H1 (cell line): ENCODE data around the gene FAM53A. TPM values are rescaled to one million over a fixed set of nuclear protein-coding genes. Genes with fewer than 3 reads are reported as not detected.

Source experiments
- CTCF ChIA-PET: fragments of 300-600 bp; sonication (Branson Sonifier 250); formaldehyde crosslinking; loops from one replicate; lab custom pipeline; 2021; ENCODE audit not compliant: partially characterized antibody; lab: Charles Lee
- POLR2A ChIA-PET: fragments of 300-600 bp; sonication (Branson Sonifier 250); formaldehyde crosslinking; loops from one replicate; lab custom pipeline; 2021; ENCODE audit warnings: inconsistent platforms; ENCODE audit not compliant: partially characterized antibody; lab: Charles Lee
- DNase-seq, 2 experiments: peaks; one replicate each; pipeline versions ENCODE4 v3.0.0 to v3.0.0-alpha.2; 2010 to 2022; ENCODE audit warnings: low spot score in 2 of 2, low read depth in 1 of 2, mixed read lengths in 1 of 2
- FAIRE-seq: peaks from 2 replicates; lab custom pipeline; 2011; peaks lifted over from hg19 to GRCh38; lab: Jason Lieb, UNC
- H2AFZ ChIP-seq: 2 replicates; pipeline ENCODE4 v1.8.1; 2012; ENCODE audit warnings: low read length, inconsistent platforms
- H2AK5ac ChIP-seq: 2 replicates; pipeline ENCODE4 v1.6.1; 2013; ENCODE audit warnings: low read depth, low read length
- H2BK120ac ChIP-seq: replicated peaks from 2 replicates; pipeline ENCODE3; 2013; ENCODE audit warnings: low read depth, low read length, inconsistent platforms
- H2BK12ac ChIP-seq: 2 replicates; pipeline ENCODE4 v1.6.1; 2013; ENCODE audit warnings: low read depth, low read length
- H2BK15ac ChIP-seq: 2 replicates; pipeline ENCODE4 v1.6.1; 2013; ENCODE audit warnings: low read length
- H2BK20ac ChIP-seq: 2 replicates; pipeline ENCODE4 v1.6.1; 2013; ENCODE audit warnings: low read length
- H2BK5ac ChIP-seq: 2 replicates; pipeline ENCODE4 v1.6.1; 2013; ENCODE audit warnings: low read depth, low read length
- H3K14ac ChIP-seq: 2 replicates; pipeline ENCODE4 v1.6.1; 2013; ENCODE audit warnings: inconsistent platforms; ENCODE audit not compliant: insufficient read length
- H3K18ac ChIP-seq: 2 replicates; pipeline ENCODE4 v1.6.1; 2013; ENCODE audit warnings: low read length; ENCODE audit errors: extremely low read depth
- H3K23ac ChIP-seq: 2 replicates; pipeline ENCODE4 v1.6.1; 2013; ENCODE audit warnings: inconsistent platforms; ENCODE audit not compliant: insufficient read length
- H3K23me2 ChIP-seq: 2 replicates; pipeline ENCODE4 v1.6.1; 2013; ENCODE audit warnings: low read depth, low read length
- H3K27ac ChIP-seq: 2 replicates; pipeline ENCODE4 v1.6.1; 2011; ENCODE audit warnings: low read depth, low read length, inconsistent platforms
- H3K27me3 ChIP-seq, 4 experiments: replicated peaks in 1 of 4; 1 replicate in 1 of 4; 2 replicates in 3 of 4; pipeline versions ENCODE4 v1.6.1 to v1.8.1; 2011 to 2013; ENCODE audit warnings: low read length in 3 of 4, mild to moderate bottlenecking in 3 of 4, inconsistent platforms in 2 of 4, mixed read lengths in 2 of 4, moderate library complexity in 1 of 4; ENCODE audit not compliant: control insufficient read depth in 3 of 4, insufficient read depth in 3 of 4; ENCODE audit errors: extremely low read depth in 1 of 4
- H3K36me3 ChIP-seq, 4 experiments: 2 replicates each; pipeline versions ENCODE4 v1.6.1 to v1.8.1; 2011 to 2013; ENCODE audit warnings: mild to moderate bottlenecking in 4 of 4, low read length in 3 of 4, moderate library complexity in 2 of 4, control low read depth in 1 of 4, inconsistent platforms in 1 of 4; ENCODE audit not compliant: insufficient read depth in 4 of 4, control insufficient read depth in 2 of 4
- H3K4ac ChIP-seq: replicated peaks from 2 replicates; pipeline ENCODE3; 2013; ENCODE audit warnings: low read length, low read depth, mixed read lengths, inconsistent platforms; ENCODE audit not compliant: insufficient read length
- H3K4me1 ChIP-seq, 4 experiments: replicated peaks in 1 of 4; 1 replicate in 1 of 4; 2 replicates in 3 of 4; pipeline versions ENCODE4 v1.6.1 to v1.8.1; 2011 to 2013; ENCODE audit warnings: low read length in 3 of 4, inconsistent platforms in 2 of 4, mixed read lengths in 1 of 4; ENCODE audit not compliant: insufficient read depth in 4 of 4, control insufficient read depth in 3 of 4
- H3K4me2 ChIP-seq, 2 experiments: 2 replicates each; pipeline versions ENCODE4 v1.6.1 to v1.8.1; 2011 to 2013; ENCODE audit warnings: low read depth in 2 of 2, low read length in 2 of 2, control low read depth in 1 of 2, inconsistent platforms in 1 of 2, mild to moderate bottlenecking in 1 of 2; ENCODE audit not compliant: insufficient read depth in 1 of 2
- H3K4me3 ChIP-seq, 4 experiments: fragments of 200-600, 300-600 bp in 1 of 4; sonication (generic), shearing (Covaris generic), sonication (Bioruptor Twin) in 1 of 4; 2 replicates each; pipeline versions ENCODE4 v1.5.1 to v1.8.1; 2011 to 2016; ENCODE audit warnings: low read length in 4 of 4, low read depth in 3 of 4, control low read depth in 2 of 4, inconsistent platforms in 2 of 4, mild to moderate bottlenecking in 2 of 4, mixed read lengths in 1 of 4, moderate library complexity in 1 of 4; ENCODE audit not compliant: insufficient read depth in 2 of 4; ENCODE audit errors: extremely low read depth in 1 of 4
- H3K56ac ChIP-seq: replicated peaks from 2 replicates; pipeline ENCODE3; 2013; ENCODE audit warnings: low read depth, mild to moderate bottlenecking, mixed read lengths, low read length, inconsistent platforms; ENCODE audit not compliant: insufficient read length
- H3K79me1 ChIP-seq: 2 replicates; pipeline ENCODE4 v1.6.1; 2013; ENCODE audit warnings: low read depth, low read length, control low read depth
- H3K79me2 ChIP-seq, 2 experiments: 2 replicates each; pipeline versions ENCODE4 v1.6.1 to v1.8.1; 2012 to 2013; ENCODE audit warnings: low read length in 2 of 2, mild to moderate bottlenecking in 2 of 2, inconsistent platforms in 1 of 2; ENCODE audit not compliant: insufficient read depth in 2 of 2, control insufficient read depth in 1 of 2
- H3K9ac ChIP-seq, 4 experiments: replicated peaks in 1 of 4; 1 replicate in 1 of 4; 2 replicates in 3 of 4; pipeline versions ENCODE4 v1.6.1 to v1.8.1; 2011 to 2013; ENCODE audit warnings: low read depth in 3 of 4, low read length in 3 of 4, control low read depth in 2 of 4, mild to moderate bottlenecking in 2 of 4, moderate library complexity in 2 of 4, inconsistent platforms in 1 of 4; ENCODE audit errors: extremely low read depth in 1 of 4
- H3K9me3 ChIP-seq, 2 experiments: 2 replicates each; pipeline versions ENCODE4 v1.6.1 to v1.8.1; 2012 to 2013; ENCODE audit warnings: mild to moderate bottlenecking in 2 of 2, moderate library complexity in 2 of 2, control low read depth in 1 of 2, inconsistent platforms in 1 of 2, low read depth in 1 of 2, low read length in 1 of 2, mixed read lengths in 1 of 2; ENCODE audit not compliant: insufficient read depth in 2 of 2
- H4K20me1 ChIP-seq, 2 experiments: replicated peaks in 1 of 2; 2 replicates each; pipeline versions ENCODE3 to v1.8.1; 2011 to 2013; ENCODE audit warnings: inconsistent platforms in 2 of 2, low read length in 2 of 2, mild to moderate bottlenecking in 1 of 2; ENCODE audit not compliant: insufficient read depth in 2 of 2, control insufficient read depth in 1 of 2
- H4K5ac ChIP-seq: 2 replicates; pipeline ENCODE4 v1.6.1; 2013; ENCODE audit warnings: low read length, low read depth, mixed read lengths, inconsistent platforms; ENCODE audit not compliant: insufficient read length
- H4K8ac ChIP-seq: 2 replicates; pipeline ENCODE4 v1.8.0; 2013; ENCODE audit warnings: mild to moderate bottlenecking, moderate library complexity, low read length, inconsistent platforms; ENCODE audit not compliant: insufficient read depth; ENCODE audit errors: extremely low read depth
- H4K91ac ChIP-seq: replicated peaks from 2 replicates; pipeline ENCODE3; 2013; ENCODE audit warnings: low read length, mixed read lengths, inconsistent platforms; ENCODE audit not compliant: insufficient read length
- ATF3 ChIP-seq: IDR thresholded peaks from 2 replicates; pipeline ENCODE4 v1.6.1; 2011; ENCODE audit warnings: low read depth, mild to moderate bottlenecking, low read length; ENCODE audit not compliant: insufficient read depth
- BACH1 ChIP-seq: IDR thresholded peaks from 2 replicates; pipeline ENCODE4 v1.6.1; 2012; ENCODE audit warnings: low read length, improper control_type of control experiment
- POU5F1 ChIP-seq: IDR thresholded peaks from 2 replicates; pipeline ENCODE4 v1.6.1; 2011; ENCODE audit warnings: low read depth, mild to moderate bottlenecking, low read length, moderate library complexity
- TEAD4 ChIP-seq: IDR thresholded peaks from 2 replicates; pipeline ENCODE4 v1.6.1; 2012; ENCODE audit warnings: low read depth, low read length, inconsistent platforms, mixed read lengths
- WGBS, 2 experiments: shearing (Covaris generic) in 1 of 2; methylation state at CpG; one replicate each; pipeline versions ENCODE4 v1.1.6 to v1.1.7; 2013 to 2015; ENCODE audit warnings: low lambda C conversion rate in 2 of 2, mixed read lengths in 2 of 2, inconsistent platforms in 1 of 2, low coverage in 1 of 2, missing lambda C conversion rate in 1 of 2; ENCODE audit not compliant: insufficient replicate concordance in 2 of 2, insufficient coverage in 1 of 2, insufficient read length in 1 of 2; ENCODE audit errors: extremely low coverage in 1 of 2, missing lambda C conversion rate in 1 of 2; 5-methylcytosine and 5-hydroxymethylcytosine counted together
- polyA plus RNA-seq, 7 experiments: library from polyadenylated mRNA; depleted of rRNA in 3 of 7; stranded (reverse) in 5 of 7; unstranded in 2 of 7; fragments of >200 nt in 5 of 7; fragments of 200-250 nt in 2 of 7; gene quantifications; 1 replicate in 5 of 7; 2 replicates in 1 of 7; 4 replicates in 1 of 7; pipeline versions ENCODE4 v1.2.1 to v1.2.3, GENCODE V29; 2011 to 2013; ENCODE audit warnings: missing spikeins in 2 of 7, mixed read lengths in 2 of 7
- total RNA-seq: library from RNA; stranded (reverse); fragmentation: NEBNext Ultra II Directional; extraction: Animal tissue kit (Norgen Biotek cat#: 25700); gene quantifications from 2 replicates; pipeline ENCODE4 v1.2.1, GENCODE V29; 2021

Gene FAM53A
- total and polyA plus RNA-seq, 2 of the 8 experiments (the other 6 are each of a cell fraction or from before 2014, with no cell fraction given), result 1.9 to 2.0 TPM

GRCh38 chr4:1658146-1658545 is 26.0 kb downstream of the FAM53A start:
- 94% methylated on average over 11 of the region's 12 CpGs; no CpG with 5 or more reads in 1 of the 2 experiments for WGBS, 2 experiments
- no peak overlapping the region for H3K9ac ChIP-seq
- no peak for FAIRE-seq
- TF ChIP-seq TEAD4 (no peak), BACH1 (no peak), POU5F1 (no peak), ATF3 (no peak)

More at GRCh38 chr4:1658146-1658545, 26.0 kb downstream of the FAM53A start:
- Histone ChIP-seq H2BK12ac (no peak overlapping the region), H3K18ac (no peak overlapping the region), H3K23ac (no peak overlapping the region), H3K4me1 (peaks cover 0 to 3% (median 2%) of the 10 kb centered on the region in 4 experiments; a peak in 2 of 7 replicates), H4K20me1 (no peaks in the 10 kb centered on the region), H2AFZ (no peak overlapping the region), H3K79me2 (no peaks in the 10 kb centered on the region), H2BK20ac (no peak overlapping the region), H2BK5ac (no peak overlapping the region), H3K4me2 (no peak overlapping the region), H3K27me3 (no peaks in the 10 kb centered on the region), H3K36me3 (no peaks in the 10 kb centered on the region), H4K91ac (no peak overlapping the region), H2AK5ac (no peak overlapping the region), H3K23me2 (no peaks in the 10 kb centered on the region), H3K79me1 (no peaks in the 10 kb centered on the region), H3K56ac (no peak overlapping the region), H3K14ac (no peak overlapping the region), H4K5ac (no peak overlapping the region), H3K4ac (no peak overlapping the region), H2BK120ac (no peak overlapping the region), H3K9me3 (no peaks in the 10 kb centered on the region), H3K4me3 (no peak overlapping the region), H4K8ac (no peak overlapping the region), H3K27ac (no peak overlapping the region), H2BK15ac (no peak overlapping the region)
- ChIA-PET CTCF (interaction anchor here (0.6 to 2.6 kb wide), 8 partner anchors 11 to 236 kb away, joined by 3 to 9 read pairs (median 4); no protein-coding TSS in a partner anchor), POLR2A (interaction anchor here (1.5 kb wide), 1 partner anchor 10 kb away, joined by 4 read pairs; no protein-coding TSS in a partner anchor)
- DNase-seq, result no peak
